SK-N-SH (cell line): ENCODE data around the gene CNRIP1. TPM values are rescaled to one million over a fixed set of nuclear protein-coding genes. Genes with fewer than 3 reads are reported as not detected.

Experiments
- CTCF ChIA-PET: fragments of 300-600, 350-600 bp; formaldehyde crosslinking; extraction: SDS; loops from one replicate; lab custom pipeline; 2021; lab: Yijun Ruan, JAX
- POLR2A ChIA-PET: fragments of 350-600 bp; sonication (Branson Sonifier 250); formaldehyde crosslinking; extraction: SDS; loops from one replicate; lab custom pipeline; 2020; ENCODE audit warnings: antibody characterized with exemption, inconsistent platforms; lab: Yijun Ruan, JAX
- DNase-seq: peaks from one replicate; pipeline ENCODE4 v3.0.0; 2012
- H2AFZ ChIP-seq: fragments of 200-600 bp; sonication (generic); 2 replicates; pipeline ENCODE4 v1.8.1; 2016; ENCODE audit warnings: antibody characterized with exemption, mild to moderate bottlenecking, low read depth
- H3F3A ChIP-seq: fragments of 200-600 bp; sonication (generic); replicated peaks from 2 replicates; pipeline ENCODE3; 2016; ENCODE audit warnings: antibody characterized with exemption, mild to moderate bottlenecking; ENCODE audit not compliant: insufficient read depth
- H3K27ac ChIP-seq, 2 experiments: fragments of 200-500 bp in 1 of 2; fragments of 200-600 bp in 1 of 2; sonication (Bioruptor generic) in 1 of 2; sonication (generic), shearing (Covaris generic) in 1 of 2; 2 replicates each; pipeline versions ENCODE4 v1.5.1 to v1.6.1; 2014 to 2016; ENCODE audit warnings: low read depth in 2 of 2, inconsistent platforms in 1 of 2, low read length in 1 of 2, mild to moderate bottlenecking in 1 of 2, mixed read lengths in 1 of 2
- H3K27me3 ChIP-seq: fragments of 200-600 bp; sonication (generic), shearing (Covaris generic); 2 replicates; pipeline ENCODE4 v1.6.1; 2016; ENCODE audit warnings: mixed run types; ENCODE audit not compliant: insufficient read depth
- H3K36me3 ChIP-seq, 2 experiments: fragments of 200-500 bp in 1 of 2; fragments of 200-600 bp in 1 of 2; sonication (Bioruptor generic) in 1 of 2; sonication (generic) in 1 of 2; replicated peaks in 1 of 2; 2 replicates each; pipeline versions ENCODE3 to v1.5.1; 2014 to 2016; ENCODE audit warnings: low read length in 1 of 2, mild to moderate bottlenecking in 1 of 2; ENCODE audit not compliant: insufficient read depth in 2 of 2, control insufficient read depth in 1 of 2
- H3K4me1 ChIP-seq, 2 experiments: fragments of 200-500 bp in 1 of 2; fragments of 200-600 bp in 1 of 2; sonication (Bioruptor generic) in 1 of 2; sonication (generic), shearing (Covaris generic) in 1 of 2; 2 replicates each; pipeline versions ENCODE4 v1.5.1 to v1.6.1; 2014 to 2016; ENCODE audit warnings: low read depth in 1 of 2, low read length in 1 of 2, mixed run types in 1 of 2; ENCODE audit not compliant: insufficient read depth in 2 of 2, control insufficient read depth in 1 of 2
- H3K4me2 ChIP-seq: fragments of 200-600 bp; sonication (generic), shearing (Covaris generic); 2 replicates; pipeline ENCODE4 v1.6.1; 2017; ENCODE audit warnings: mixed run types
- H3K4me3 ChIP-seq, 2 experiments: fragments of 200-500 bp in 1 of 2; fragments of 200-600 bp in 1 of 2; sonication (Bioruptor generic) in 1 of 2; sonication (generic), shearing (Covaris generic) in 1 of 2; 2 replicates each; pipeline versions ENCODE4 v1.5.1 to v1.8.1; 2014 to 2016; ENCODE audit warnings: low read depth in 2 of 2, inconsistent platforms in 1 of 2, low read length in 1 of 2, mild to moderate bottlenecking in 1 of 2, mixed read lengths in 1 of 2, moderate library complexity in 1 of 2
- H3K79me2 ChIP-seq: fragments of 200-600 bp; sonication (generic); 2 replicates; pipeline ENCODE4 v1.8.1; 2017; ENCODE audit warnings: mild to moderate bottlenecking; ENCODE audit not compliant: insufficient read depth
- H3K9ac ChIP-seq: fragments of 200-600 bp; sonication (generic); 2 replicates; pipeline ENCODE4 v1.6.1; 2017; ENCODE audit warnings: mixed run types
- H3K9me2 ChIP-seq: fragments of 200-600 bp; sonication (generic); 2 replicates; pipeline ENCODE4 v1.6.1; 2017; ENCODE audit warnings: mixed run types
- H3K9me3 ChIP-seq: fragments of 200-600 bp; sonication (generic); 2 replicates; pipeline ENCODE4 v1.6.1; 2017; ENCODE audit warnings: mixed run types, mild to moderate bottlenecking, moderate library complexity
- H4K20me1 ChIP-seq: fragments of 200-600 bp; sonication (generic); 2 replicates; pipeline ENCODE4 v1.6.1; 2017; ENCODE audit warnings: mild to moderate bottlenecking, mixed run types; ENCODE audit not compliant: insufficient read depth
- CTCF ChIP-seq: fragments of 200-600 bp; sonication (generic); IDR thresholded peaks from 2 replicates; pipeline ENCODE4 v1.6.1; 2017; ENCODE audit warnings: antibody characterized with exemption, mild to moderate bottlenecking, moderate library complexity
- FOXJ3 ChIP-seq: sonication (generic); formaldehyde crosslinking; IDR thresholded peaks from 2 replicates; pipeline ENCODE4 v1.5.1; 2020; ENCODE audit warnings: mild to moderate bottlenecking, missing genetic modification reagents
- GATA2 ChIP-seq: sonication (generic); formaldehyde crosslinking; IDR thresholded peaks from 2 replicates; pipeline ENCODE4 v1.5.0; 2020; ENCODE audit warnings: mild to moderate bottlenecking, missing genetic modification reagents
- JUND ChIP-seq: IDR thresholded peaks from 2 replicates; pipeline ENCODE4 v1.4.0; 2012
- MAX ChIP-seq: IDR thresholded peaks from 2 replicates; pipeline ENCODE4 v1.4.0; 2012; ENCODE audit warnings: low read depth
- MXI1 ChIP-seq: IDR thresholded peaks from 2 replicates; pipeline ENCODE4 v1.6.1; 2012; ENCODE audit warnings: mild to moderate bottlenecking, low read depth, low read length, improper control_type of control experiment
- NFIC ChIP-seq: IDR thresholded peaks from 2 replicates; pipeline ENCODE4 v1.4.0; 2012; ENCODE audit warnings: borderline replicate concordance
- RAD21 ChIP-seq: IDR thresholded peaks from 2 replicates; pipeline ENCODE4 v1.6.1; 2012; ENCODE audit warnings: mild to moderate bottlenecking, low read length
- RCOR1 ChIP-seq: fragments of 150-350 bp; IDR thresholded peaks from 2 replicates; pipeline ENCODE4 v1.6.1; 2017; ENCODE audit warnings: antibody characterized with exemption, low read length
- REST ChIP-seq: IDR thresholded peaks from 2 replicates; pipeline ENCODE4 v1.6.1; 2012; ENCODE audit warnings: mild to moderate bottlenecking, low read depth, low read length, moderate library complexity
- RFX5 ChIP-seq: IDR thresholded peaks from 2 replicates; pipeline ENCODE4 v1.6.1; 2012; ENCODE audit warnings: mild to moderate bottlenecking, improper control_type of control experiment, low read length
- SMC3 ChIP-seq: IDR thresholded peaks from 2 replicates; pipeline ENCODE4 v1.6.1; 2012; ENCODE audit warnings: low read depth, low read length, improper control_type of control experiment
- TCF12 ChIP-seq: IDR thresholded peaks from 2 replicates; pipeline ENCODE4 v1.4.0; 2012
- USF1 ChIP-seq: IDR thresholded peaks from 2 replicates; pipeline ENCODE4 v1.4.0; 2012; ENCODE audit warnings: low read depth, borderline replicate concordance
- YY1 ChIP-seq: IDR thresholded peaks from 2 replicates; pipeline ENCODE4 v1.4.0; 2012; ENCODE audit warnings: low read depth, mild to moderate bottlenecking
- WGBS: methylation state at CpG from one replicate; pipeline ENCODE4 v1.1.6; 2017; ENCODE audit warnings: low lambda C conversion rate; 5-methylcytosine and 5-hydroxymethylcytosine counted together
- polyA plus RNA-seq, 3 experiments: library from polyadenylated mRNA; depleted of rRNA; stranded (reverse); fragments of >200 nt; gene quantifications; 2 replicates each; pipeline ENCODE4 v1.2.3, GENCODE V29; 2012

Gene CNRIP1
- polyA plus RNA-seq, 1 of the 3 experiments (the other 2 are of a cell fraction) = 55.5 TPM

GRCh38 chr2:68293024-68293423 is 26.7 kb downstream of the CNRIP1 start:
- H3K9me2 ChIP-seq = no peaks in the 10 kb centered on the region
- WGBS = 89% methylated on average over 4 of the region's 4 CpGs
- no peaks in the 10 kb centered on the region for H3K79me2 ChIP-seq
- H3K4me3 ChIP-seq = no peak overlapping the region
- TF ChIP-seq TCF12 (no peak), RFX5 (no peak), FOXJ3 (CRISPR knock-in tag) (no peak), NFIC (no peak), REST (no peak), USF1 (no peak), SMC3 (no peak), MXI1 (no peak), MAX (no peak), YY1 (no peak)
- no peak overlapping the region for H3K9ac ChIP-seq
- H3K4me1 ChIP-seq = no peaks in the 10 kb centered on the region; a peak in 1 of 4 replicates
- ChIA-PET POLR2A (no interaction called here), CTCF (interaction anchor here (1.0 to 6.1 kb wide), 13 partner anchors 9 to 171 kb away, joined by 3 to 51 read pairs (median 6); no protein-coding TSS in a partner anchor)
- no peak overlapping the region for H3K4me2 ChIP-seq
- DNase-seq = no peak
- no peaks in the 10 kb centered on the region for H3K9me3 ChIP-seq
- no peak overlapping the region for H3K27ac ChIP-seq
- no peaks in the 10 kb centered on the region for H3K27me3 ChIP-seq
- no peak overlapping the region for H2AFZ ChIP-seq
- peaks cover 4% of the 10 kb centered on the region in 2 experiments for H3K36me3 ChIP-seq
- peaks cover 3% of the 10 kb centered on the region for H3F3A ChIP-seq
- no peaks in the 10 kb centered on the region for H4K20me1 ChIP-seq

- H3K9me3 ChIP-seq = no peaks in the 10 kb centered on the region
- no peaks in the 10 kb centered on the region for H3K79me2 ChIP-seq
- peak; percentile 39 for DNase-seq
- no peak overlapping the region for H3K4me3 ChIP-seq
- H3K36me3 ChIP-seq = peaks cover 4 to 5% of the 10 kb centered on the region in 2 experiments
- H3K9ac ChIP-seq = no peak overlapping the region
- peaks cover 4% of the 10 kb centered on the region for H3F3A ChIP-seq
- ChIA-PET CTCF (interaction anchor here (0.5 to 6.1 kb wide), 26 partner anchors 8 to 408 kb away, joined by 3 to 51 read pairs (median 3); partner anchors contain the start of gene CNRIP1), POLR2A (no interaction called here)
- no peak overlapping the region; a peak in 1 of 4 replicates for H3K27ac ChIP-seq
- H3K9me2 ChIP-seq = no peaks in the 10 kb centered on the region
- H3K4me1 ChIP-seq = peaks cover 0 to 5% of the 10 kb centered on the region in 2 experiments; a peak in 1 of 4 replicates
- TF ChIP-seq RAD21 (peak; percentile 77), MXI1 (no peak), TCF12 (no peak), GATA2 (no peak), JUND (no peak), RCOR1 (no peak), CTCF (peak; percentile 74), SMC3 (peak; percentile 52)
- no peaks in the 10 kb centered on the region for H3K27me3 ChIP-seq
- H3K4me2 ChIP-seq = no peak overlapping the region
- H4K20me1 ChIP-seq = no peaks in the 10 kb centered on the region
- 75% methylated on average over 3 of the region's 3 CpGs for WGBS
- H2AFZ ChIP-seq = no peak overlapping the region
These were observed 27.5 kb downstream of the CNRIP1 start for GRCh38 chr2:68292108-68292710.
